Measurements from ENCODE around the gene OLFML1.
A peak's percentile ranks its signal among the peaks of the same experiment; 100 is the strongest.
"Not testable (repeated sequence)": the region's sequence is repeated elsewhere in the genome, so short reads cannot be mapped to it uniquely, and the experiment has no call there.

Gene OLFML1

GRCh38 chr11:7515447-7515886, 30.2 kb downstream of the OLFML1 start:
- peak overlapping the region; percentile 97 for H3K9ac ChIP-seq (ENCODE audit: low read length)
- H3K27me3 ChIP-seq (ENCODE audit: low read depth, low read length), result no peaks in the 10 kb centered on the region
- peaks cover 14% of the 10 kb centered on the region for H4K20me1 ChIP-seq (ENCODE audit: insufficient read depth, low read length)
- H2AFZ ChIP-seq (ENCODE audit: low read depth, low read length), result no peak overlapping the region
- H3K27ac ChIP-seq (ENCODE audit: low read length), result no peak overlapping the region
- H3K4me2 ChIP-seq (ENCODE audit: low read length), result peak overlapping the region; percentile 95
- H3K36me3 ChIP-seq (replicated peaks; ENCODE audit: low read depth, low read length), result peaks cover 7% of the 10 kb centered on the region
- no peaks in the 10 kb centered on the region for H3K9me3 ChIP-seq (ENCODE audit: insufficient read depth, low read length)
- peaks cover 67% of the 10 kb centered on the region for H3K4me1 ChIP-seq (ENCODE audit: low read length)
- TF ChIP-seq EZH2phosphoT487 (IDR thresholded peaks at IDR 0.05; ENCODE audit: low read depth), result no peak
- TF ChIP-seq, protein P1, sequence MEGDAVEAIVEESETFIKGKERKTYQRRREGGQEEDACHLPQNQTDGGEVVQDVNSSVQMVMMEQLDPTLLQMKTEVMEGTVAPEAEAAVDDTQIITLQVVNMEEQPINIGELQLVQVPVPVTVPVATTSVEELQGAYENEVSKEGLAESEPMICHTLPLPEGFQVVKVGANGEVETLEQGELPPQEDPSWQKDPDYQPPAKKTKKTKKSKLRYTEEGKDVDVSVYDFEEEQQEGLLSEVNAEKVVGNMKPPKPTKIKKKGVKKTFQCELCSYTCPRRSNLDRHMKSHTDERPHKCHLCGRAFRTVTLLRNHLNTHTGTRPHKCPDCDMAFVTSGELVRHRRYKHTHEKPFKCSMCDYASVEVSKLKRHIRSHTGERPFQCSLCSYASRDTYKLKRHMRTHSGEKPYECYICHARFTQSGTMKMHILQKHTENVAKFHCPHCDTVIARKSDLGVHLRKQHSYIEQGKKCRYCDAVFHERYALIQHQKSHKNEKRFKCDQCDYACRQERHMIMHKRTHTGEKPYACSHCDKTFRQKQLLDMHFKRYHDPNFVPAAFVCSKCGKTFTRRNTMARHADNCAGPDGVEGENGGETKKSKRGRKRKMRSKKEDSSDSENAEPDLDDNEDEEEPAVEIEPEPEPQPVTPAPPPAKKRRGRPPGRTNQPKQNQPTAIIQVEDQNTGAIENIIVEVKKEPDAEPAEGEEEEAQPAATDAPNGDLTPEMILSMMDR (IDR thresholded peaks at IDR 0.05; ENCODE audit: low read depth, low read length), result no peak
- H3K4me3 ChIP-seq (ENCODE audit: low read length), result peak overlapping the region; percentile 94
- peaks cover 64% of the 10 kb centered on the region for H3K79me2 ChIP-seq (ENCODE audit: low read length)

- Histone ChIP-seq H3K4me3 (ENCODE audit: low read length) (peak overlapping the region; percentile 94), H2AFZ (ENCODE audit: low read depth, low read length) (no peak overlapping the region), H3K4me2 (ENCODE audit: low read length) (peak overlapping the region; percentile 95), H3K36me3 (replicated peaks; ENCODE audit: low read depth, low read length) (peaks cover 7% of the 10 kb centered on the region), H3K9me3 (ENCODE audit: insufficient read depth, low read length) (no peaks in the 10 kb centered on the region), H3K4me1 (ENCODE audit: low read length) (peaks cover 68% of the 10 kb centered on the region), H3K27me3 (ENCODE audit: low read depth, low read length) (no peaks in the 10 kb centered on the region), H4K20me1 (ENCODE audit: insufficient read depth, low read length) (peaks cover 16% of the 10 kb centered on the region), H3K79me2 (ENCODE audit: low read length) (peaks cover 69% of the 10 kb centered on the region), H3K27ac (ENCODE audit: low read length) (peak overlapping the region; percentile 11), H3K9ac (ENCODE audit: low read length) (no peak overlapping the region; the same call in 1 of the 2 replicates)
- TF ChIP-seq, protein P1 (IDR thresholded peaks at IDR 0.05; ENCODE audit: low read depth, low read length), result no peak
- no peak for TF ChIP-seq EZH2phosphoT487 (IDR thresholded peaks at IDR 0.05; ENCODE audit: low read depth)
Measured at GRCh38 chr11:7516475-7516874, 31.2 kb downstream of the OLFML1 start.

GRCh38 chr11:7517743-7518142, 32.4 kb downstream of the OLFML1 start:
- Histone ChIP-seq H3K79me2 (ENCODE audit: low read length) (peaks cover 82% of the 10 kb centered on the region), H3K36me3 (replicated peaks; ENCODE audit: low read depth, low read length) (peaks cover 15% of the 10 kb centered on the region), H4K20me1 (ENCODE audit: insufficient read depth, low read length) (peaks cover 22% of the 10 kb centered on the region), H3K9ac (ENCODE audit: low read length) (peak overlapping the region; percentile 92; the same call in 1 of the 2 replicates), H3K4me2 (ENCODE audit: low read length) (peak overlapping the region; percentile 95), H3K4me1 (ENCODE audit: low read length) (peaks cover 70% of the 10 kb centered on the region), H3K4me3 (ENCODE audit: low read length) (peak overlapping the region; percentile 78)
- not testable (repeated sequence) for H3K27ac ChIP-seq (ENCODE audit: low read length); H3K27me3 ChIP-seq (ENCODE audit: low read depth, low read length); H2AFZ ChIP-seq (ENCODE audit: low read depth, low read length); H3K9me3 ChIP-seq (ENCODE audit: insufficient read depth, low read length)

- Histone ChIP-seq H3K79me2 (ENCODE audit: low read length) (peaks cover 92% of the 10 kb centered on the region), H3K27me3 (ENCODE audit: low read depth, low read length) (no peaks in the 10 kb centered on the region), H3K9me3 (ENCODE audit: insufficient read depth, low read length) (no peaks in the 10 kb centered on the region), H3K4me3 (ENCODE audit: low read length) (peak overlapping the region; percentile 78), H3K27ac (ENCODE audit: low read length) (peak overlapping the region; percentile 96), H2AFZ (ENCODE audit: low read depth, low read length) (no peak overlapping the region), H3K4me2 (ENCODE audit: low read length) (peak overlapping the region; percentile 95), H3K36me3 (replicated peaks; ENCODE audit: low read depth, low read length) (peaks cover 26% of the 10 kb centered on the region), H3K9ac (ENCODE audit: low read length) (peak overlapping the region; percentile 92), H3K4me1 (ENCODE audit: low read length) (peaks cover 79% of the 10 kb centered on the region), H4K20me1 (ENCODE audit: insufficient read depth, low read length) (peaks cover 27% of the 10 kb centered on the region)
- TF ChIP-seq, protein P1 (IDR thresholded peaks at IDR 0.05; ENCODE audit: low read depth, low read length), result peak; percentile 35; the same call in 1 of the 2 replicates
- TF ChIP-seq EZH2phosphoT487 (IDR thresholded peaks at IDR 0.05; ENCODE audit: low read depth), result no peak
Measured at GRCh38 chr11:7518811-7519562, 33.7 kb downstream of the OLFML1 start.

Measured in OCI-LY3 (cell line).